HepG2 (cell line): Measurements from ENCODE around the gene SKI. TPM values are rescaled to one million over a fixed set of nuclear protein-coding genes. Genes with fewer than 3 reads are reported as not detected.

ENCODE experiments used
- AGO1 ChIP-seq: fragments of 200-400 bp; formaldehyde crosslinking; IDR thresholded peaks from 2 replicates; pipeline ENCODE4 v1.6.1; 2017; ENCODE audit warnings: mild to moderate bottlenecking, low read depth, low read length, moderate library complexity; ENCODE audit not compliant: poor library complexity, severe bottlenecking
- ASH2L ChIP-seq: fragments of 300-600, 200-600 bp; sonication (generic); IDR thresholded peaks from 2 replicates; pipeline ENCODE4 v1.7.0; 2017; ENCODE audit warnings: low read depth, mild to moderate bottlenecking, moderate library complexity, mixed read lengths, low read length; ENCODE audit not compliant: insufficient read length
- EHMT2 ChIP-seq: fragments of 200-600 bp; sonication (generic); IDR thresholded peaks from 2 replicates; pipeline ENCODE4 v1.7.0; 2017; ENCODE audit warnings: antibody characterized with exemption, low read depth, low read length, borderline replicate concordance
- FOXA3 ChIP-seq: IDR thresholded peaks from 2 replicates; pipeline ENCODE4 v1.6.1; 2016; ENCODE audit warnings: missing genetic modification reagents, missing compliant biosample characterization
- GPBP1L1 ChIP-seq: sonication (generic); formaldehyde crosslinking; IDR thresholded peaks from 2 replicates; pipeline ENCODE4 v1.5.0; 2020; ENCODE audit warnings: mild to moderate bottlenecking, missing genetic modification reagents
- HNF4A ChIP-seq: sonication (generic); formaldehyde crosslinking; IDR thresholded peaks from 2 replicates; pipeline ENCODE4 v1.4.0; 2020; ENCODE audit warnings: missing genetic modification reagents
- KDM5A ChIP-seq: fragments of 200-600 bp; sonication (generic); IDR thresholded peaks from 2 replicates; pipeline ENCODE4 v1.7.0; 2018; ENCODE audit warnings: antibody characterized with exemption, mild to moderate bottlenecking, low read length, borderline replicate concordance
- NFAT5 ChIP-seq: sonication (generic); formaldehyde crosslinking; IDR thresholded peaks from 2 replicates; pipeline ENCODE4 v1.4.0; 2020; ENCODE audit warnings: missing genetic modification reagents
- PBX2 ChIP-seq: IDR thresholded peaks from 2 replicates; pipeline ENCODE4 v1.6.1; 2016; ENCODE audit warnings: control low read depth
- THRA ChIP-seq: sonication (generic); formaldehyde crosslinking; IDR thresholded peaks from 2 replicates; pipeline ENCODE4 v1.4.0; 2020; ENCODE audit warnings: missing genetic modification reagents, borderline replicate concordance
- ZNF431 ChIP-seq: sonication (generic); formaldehyde crosslinking; IDR thresholded peaks from 2 replicates; pipeline ENCODE4 v1.9.0; 2022; ENCODE audit warnings: missing genetic modification reagents, low read depth, mild to moderate bottlenecking, borderline replicate concordance
- ZNF468 ChIP-seq: sonication (generic); formaldehyde crosslinking; IDR thresholded peaks from 2 replicates; pipeline ENCODE4 v1.8.0; 2022; ENCODE audit warnings: mild to moderate bottlenecking, moderate library complexity, missing genetic modification reagents
- polyA plus RNA-seq, 8 experiments: library from polyadenylated mRNA; depleted of rRNA in 3 of 8; stranded (reverse) in 7 of 8; unstranded in 1 of 8; fragments of >200 nt; fragmentation: Illumina TruSeq in 4 of 8; extraction: Trizol in 4 of 8; gene quantifications; 2 replicates each; pipeline versions ENCODE4 v1.2.1 to v1.2.3, GENCODE V29; 2011 to 2016; ENCODE audit warnings: low read depth in 4 of 8, missing spikeins in 1 of 8, mixed read lengths in 1 of 8; ENCODE audit not compliant: insufficient read depth in 1 of 8
- total RNA-seq, 5 experiments: library from RNA; depleted of rRNA; stranded (reverse); fragments of >200 nt; fragmentation: Illumina TruSeq; extraction: Trizol; gene quantifications; 2 replicates each; pipeline ENCODE4 v1.2.3, GENCODE V29; 2016; ENCODE audit warnings: low read depth in 1 of 5

SKI gene
- total and polyA plus RNA-seq, 2 of the 13 experiments (the other 11 are each of a cell fraction or from before 2014, with no cell fraction given) = 4.7 to 6.9 TPM

- no peak for TF ChIP-seq GPBP1L1 (CRISPR knock-in tag)
- TF ChIP-seq EHMT2 = no peak
- TF ChIP-seq HNF4A (CRISPR knock-in tag) = no peak
- peak; percentile 54 for TF ChIP-seq ASH2L
- no peak for TF ChIP-seq ZNF431 (CRISPR knock-in tag)
- TF ChIP-seq KDM5A = no peak
- peak; percentile 84 for TF ChIP-seq FOXA3 (CRISPR knock-in tag)
- TF ChIP-seq PBX2 (CRISPR knock-in tag) = no peak; the same call in 1 of the 2 replicates
- no peak; the same call in 1 of the 2 replicates for TF ChIP-seq THRA (CRISPR knock-in tag)
- TF ChIP-seq ZNF468 (CRISPR knock-in tag) = no peak
- TF ChIP-seq NFAT5 (CRISPR knock-in tag) = no peak
- peak; percentile 68 for TF ChIP-seq AGO1
Observed at GRCh38 chr1:2189459-2190425, 38.4 kb upstream of the SKI start (continued).
